Fibroblast of skin of right quadriceps (primary cell): ENCODE measurements around the gene TTC23.

ENCODE experiments used
- DNase-seq: peaks from one replicate; pipeline ENCODE4 v3.0.0-alpha.2; 2013

TTC23 gene

DNA sequence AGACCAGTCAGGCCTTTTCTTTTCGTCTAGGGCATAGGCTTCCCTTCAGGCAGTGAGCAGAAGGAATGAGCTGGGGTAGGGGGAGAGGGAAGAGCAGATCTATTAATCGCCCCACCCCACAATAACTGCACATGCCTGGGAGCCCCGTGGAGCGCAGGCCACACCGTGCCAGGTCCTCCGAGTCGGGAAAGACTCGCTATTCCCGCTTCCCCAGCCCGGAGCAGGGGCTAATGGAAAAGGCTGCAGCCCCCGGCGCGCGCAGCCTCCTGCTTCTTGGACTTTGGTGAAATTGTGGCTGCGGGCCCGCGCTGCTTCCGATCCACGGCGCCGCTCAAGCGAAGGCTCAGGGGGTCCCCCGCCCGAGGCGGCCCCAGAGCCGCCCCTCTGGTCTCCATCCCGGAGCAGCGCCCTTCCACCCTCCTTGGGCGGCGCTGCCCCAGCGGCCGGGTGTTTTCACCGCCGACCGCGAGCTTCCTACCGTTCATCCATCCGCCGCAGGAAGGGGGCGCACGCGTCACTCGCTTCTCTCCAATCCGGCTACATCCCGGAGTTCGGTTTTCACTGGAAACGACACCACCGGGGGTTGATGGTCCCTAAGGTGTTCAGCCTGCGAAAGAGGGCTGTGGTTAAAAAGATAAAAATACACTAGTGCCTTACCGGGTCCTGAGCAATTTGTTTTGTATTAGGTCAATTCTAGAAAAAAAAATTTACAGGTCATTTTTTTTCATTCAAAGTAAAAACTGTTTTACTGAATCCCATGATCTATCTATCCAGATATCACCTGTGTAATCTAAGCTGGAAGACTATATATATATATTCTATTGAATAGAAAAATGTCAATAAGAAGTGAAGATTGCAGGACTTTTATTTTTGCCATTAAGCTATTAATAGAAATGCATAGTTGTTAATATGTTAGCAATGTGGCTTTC is 148.9 kb downstream of the TTC23 start:
- DNase-seq, result peak; percentile 64

DNA sequence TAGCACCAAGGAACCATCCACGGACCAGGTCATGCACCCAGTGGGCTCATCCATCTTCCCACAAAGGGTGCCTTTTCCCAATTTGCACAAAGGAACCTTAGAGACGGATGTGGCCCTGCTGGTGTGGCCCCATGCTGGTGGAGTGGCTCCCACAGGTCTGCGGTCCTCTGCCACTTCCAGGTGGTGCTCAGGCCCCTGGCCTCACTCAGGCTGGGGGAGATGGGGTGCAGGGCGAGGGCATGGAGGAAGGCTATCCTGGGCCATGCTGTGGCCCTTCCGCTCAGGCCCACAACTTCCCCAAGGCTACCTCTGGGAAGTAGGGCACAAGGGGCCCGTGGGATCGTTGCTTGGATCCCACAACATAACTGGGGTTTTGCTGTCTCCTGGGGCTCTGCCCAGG is 149.7 kb downstream of the TTC23 start:
- DNase-seq, result no peak

DNA sequence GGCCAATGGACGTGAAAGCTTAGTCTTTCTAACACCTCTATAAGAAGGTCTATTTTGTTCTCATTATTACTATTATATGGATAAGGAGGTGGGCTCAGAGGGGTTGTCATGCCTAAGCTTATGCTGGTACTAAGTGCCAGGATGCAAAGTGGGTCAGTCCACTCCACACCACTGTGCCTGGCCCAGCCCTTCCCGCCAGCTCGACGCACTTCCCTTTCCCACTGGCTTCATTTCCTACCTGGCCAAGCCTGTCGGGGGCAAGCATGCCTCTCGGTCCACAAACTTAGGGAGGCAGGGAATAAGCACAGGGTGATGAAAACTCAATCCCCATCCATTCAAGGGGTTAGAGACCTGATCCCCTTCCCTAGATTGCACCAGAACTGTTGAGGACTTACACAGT is 150.4 kb downstream of the TTC23 start:
- no peak for DNase-seq

DNA sequence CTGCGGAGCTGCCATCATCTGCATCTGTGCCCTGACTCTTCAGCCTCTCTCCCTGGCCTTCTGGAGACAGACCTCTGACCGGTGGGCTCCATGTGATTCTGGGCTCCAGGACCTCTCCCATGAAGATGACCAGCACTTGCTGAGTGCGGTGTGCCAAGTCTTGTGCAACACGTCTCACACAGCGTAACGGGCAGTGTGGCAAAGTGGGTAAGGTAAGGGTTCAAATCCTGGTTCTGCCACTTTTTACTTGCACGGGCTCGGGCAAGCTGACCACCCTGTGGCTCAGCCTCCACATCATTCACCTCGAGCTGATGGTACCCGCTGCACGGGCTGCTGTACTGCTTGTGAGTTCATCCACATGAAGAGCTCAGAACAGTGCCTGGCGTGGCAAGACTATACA is 151.0 kb downstream of the TTC23 start:
- DNase-seq, result no peak

DNA sequence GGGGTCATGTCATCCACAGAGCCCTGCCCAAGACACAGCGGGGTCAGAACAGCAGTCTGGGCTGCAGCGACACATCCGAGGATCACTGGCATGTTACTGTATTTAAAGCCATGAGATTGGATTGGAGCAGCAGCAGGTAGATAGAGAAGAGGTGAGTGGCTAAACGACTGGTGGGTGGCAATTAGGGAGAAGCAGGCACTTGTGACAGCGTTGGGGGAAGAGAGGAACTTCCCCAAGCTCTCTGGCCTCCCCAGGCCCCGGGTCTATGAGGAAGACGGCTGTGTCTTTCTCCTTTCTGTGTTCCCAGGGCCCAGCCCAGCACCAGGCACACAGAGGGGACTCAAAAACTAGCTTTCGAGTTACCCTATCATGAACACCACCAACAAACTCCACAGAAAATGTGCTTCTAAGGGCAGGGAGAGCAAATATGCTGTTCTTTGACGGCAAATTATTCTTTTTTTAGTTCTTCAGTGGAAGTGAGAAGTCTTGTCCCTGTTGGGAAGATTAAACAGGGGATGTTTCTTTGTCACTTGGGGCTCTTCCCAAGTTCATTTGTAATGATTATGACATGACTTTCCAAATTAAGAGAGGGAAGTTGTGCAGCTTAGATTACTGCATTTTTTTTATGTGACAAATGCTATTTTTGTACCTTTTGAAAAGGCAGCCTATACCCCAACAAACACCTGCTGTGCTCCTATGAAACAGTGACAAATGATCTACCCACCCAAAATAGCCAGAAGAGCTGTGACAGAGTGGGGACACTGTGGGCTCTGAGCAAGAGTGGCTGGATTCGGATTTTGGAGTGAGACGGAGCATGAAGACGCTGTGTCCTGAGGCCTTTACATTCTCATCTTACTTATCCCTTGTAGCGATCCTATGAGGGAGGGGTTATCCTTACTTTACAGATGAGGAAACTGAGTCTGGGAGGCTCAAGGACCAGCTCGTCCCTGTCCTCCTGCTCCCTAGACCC is 151.7 kb downstream of the TTC23 start:
- DNase-seq, result no peak

DNA sequence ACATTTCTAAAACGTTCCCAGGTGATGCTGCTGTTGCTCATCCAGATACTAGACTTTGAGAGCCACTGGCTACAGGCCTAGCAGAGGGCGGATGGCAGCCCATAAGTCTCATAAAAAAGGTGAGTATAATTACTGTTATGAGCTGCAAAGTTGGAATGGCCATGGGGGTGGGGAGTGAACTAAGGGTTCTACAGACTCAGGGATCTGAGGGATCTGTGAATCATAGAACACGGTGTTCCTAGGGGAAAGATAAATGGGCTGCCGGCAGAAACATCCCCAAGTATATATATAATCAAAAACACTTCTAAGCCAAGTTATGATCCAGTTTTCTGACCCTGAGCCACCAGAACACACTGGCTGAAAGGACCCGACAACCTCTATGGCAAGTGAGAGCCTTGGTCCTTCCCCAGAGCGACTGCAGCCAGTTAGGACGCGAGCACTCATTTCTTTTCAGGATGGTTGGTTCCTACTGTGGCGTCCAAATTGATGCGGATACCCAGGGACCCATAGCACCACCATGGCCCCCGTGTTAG is 152.4 kb downstream of the TTC23 start:
- DNase-seq, result no peak

DNA sequence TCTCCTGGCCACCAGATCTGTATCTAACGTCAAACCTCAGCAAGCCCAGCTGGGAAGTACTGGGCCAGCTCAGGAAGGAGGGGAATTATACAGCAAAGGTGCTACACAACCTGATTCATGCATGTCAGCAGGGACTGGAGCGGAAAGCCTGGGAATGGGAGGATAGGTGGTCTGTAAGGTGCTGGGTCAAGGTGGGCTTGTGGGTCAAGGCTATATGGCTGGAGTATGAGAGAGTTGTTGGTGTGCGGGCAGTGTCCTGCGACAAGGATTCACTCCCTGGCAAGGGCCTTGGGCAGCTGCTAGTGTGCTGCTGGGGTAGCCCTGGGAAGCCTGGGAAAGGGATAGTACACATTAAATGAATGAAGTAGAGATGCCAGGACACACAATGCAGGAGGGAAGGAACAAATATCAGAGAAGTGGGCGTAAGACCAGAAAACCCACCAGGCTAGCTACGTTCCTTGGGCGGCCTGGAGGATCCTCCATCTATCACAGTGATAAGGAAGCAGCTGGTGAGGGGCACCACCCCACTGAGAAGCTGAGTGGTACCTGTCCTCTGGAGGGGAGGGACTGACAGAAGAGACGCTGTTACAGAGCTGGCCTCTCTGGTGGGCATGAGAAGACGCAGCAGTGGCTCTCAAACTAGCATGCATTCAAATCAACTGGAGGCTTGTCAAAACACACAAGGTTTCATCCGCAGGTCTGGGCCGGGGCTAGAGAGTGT is 153.0 kb downstream of the TTC23 start:
- no peak for DNase-seq

DNA sequence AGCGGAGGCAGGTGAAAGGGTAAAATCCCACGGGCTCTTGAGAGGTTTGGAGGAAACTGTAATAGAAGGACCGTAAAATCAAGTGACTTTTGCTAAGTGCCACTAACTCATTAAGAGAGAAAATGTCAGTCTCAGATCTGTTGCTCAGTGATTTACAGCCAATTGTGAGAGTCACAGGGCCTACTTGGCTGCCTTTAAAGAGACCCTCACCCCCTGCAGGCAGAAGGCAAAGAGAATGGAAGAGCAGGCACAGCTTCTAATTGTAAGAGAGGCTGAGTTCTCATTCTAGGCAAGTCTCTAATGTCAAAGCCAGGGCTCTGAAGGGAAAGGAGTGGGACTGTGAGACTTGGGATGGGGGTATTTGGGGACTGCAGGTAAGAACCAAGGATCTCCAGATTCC is 153.8 kb downstream of the TTC23 start:
- no peak for DNase-seq

DNA sequence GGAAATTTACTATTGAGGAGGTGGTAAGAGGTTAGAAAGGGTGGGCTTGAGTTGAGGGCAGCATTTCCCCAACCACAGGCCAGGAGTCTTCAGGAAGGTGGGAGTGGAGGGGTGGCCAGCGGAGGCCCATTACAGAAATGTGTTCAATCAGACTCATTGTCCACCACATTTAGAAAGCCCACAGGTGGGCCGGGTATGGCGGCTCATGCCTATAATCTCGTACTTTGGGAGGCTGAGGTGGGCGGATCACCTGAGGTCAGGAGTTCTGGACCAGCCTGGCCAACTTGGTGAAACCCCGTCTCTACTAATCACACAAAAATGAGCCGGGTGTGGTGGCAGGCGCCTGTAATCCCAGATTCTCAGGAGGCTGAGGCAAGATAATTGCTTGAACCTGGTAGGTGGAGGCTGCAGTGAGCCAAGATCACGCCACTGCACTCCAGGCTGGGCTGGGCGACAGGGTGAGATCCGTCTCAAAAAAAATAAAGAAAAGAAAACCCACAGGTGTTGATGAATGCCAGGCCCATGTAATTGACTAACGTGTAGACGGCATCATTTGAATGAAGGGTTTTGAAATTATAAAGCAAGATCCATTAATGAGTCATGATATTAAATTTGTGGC is 156.7 kb downstream of the TTC23 start:
- DNase-seq, result no peak

DNA sequence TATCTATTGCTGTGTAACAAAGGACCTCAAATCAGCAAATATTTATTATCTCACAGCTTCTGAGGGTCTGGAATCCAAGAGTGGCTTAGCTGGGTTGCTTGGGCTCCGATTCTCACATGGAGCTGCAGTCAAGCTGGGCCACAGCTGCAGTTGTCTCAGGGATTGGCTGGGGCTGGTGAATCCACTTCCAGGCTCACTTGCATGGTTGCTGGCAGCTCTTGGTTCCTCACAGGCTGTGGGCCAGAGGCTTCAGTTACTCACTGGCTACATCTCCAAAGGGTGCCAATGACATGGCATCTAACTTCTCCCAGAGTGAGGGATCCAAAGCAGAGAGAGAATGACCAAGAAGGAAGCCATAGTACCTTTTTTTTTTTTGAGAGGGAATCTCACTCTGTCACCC is 158.4 kb downstream of the TTC23 start:
- no peak for DNase-seq

DNA sequence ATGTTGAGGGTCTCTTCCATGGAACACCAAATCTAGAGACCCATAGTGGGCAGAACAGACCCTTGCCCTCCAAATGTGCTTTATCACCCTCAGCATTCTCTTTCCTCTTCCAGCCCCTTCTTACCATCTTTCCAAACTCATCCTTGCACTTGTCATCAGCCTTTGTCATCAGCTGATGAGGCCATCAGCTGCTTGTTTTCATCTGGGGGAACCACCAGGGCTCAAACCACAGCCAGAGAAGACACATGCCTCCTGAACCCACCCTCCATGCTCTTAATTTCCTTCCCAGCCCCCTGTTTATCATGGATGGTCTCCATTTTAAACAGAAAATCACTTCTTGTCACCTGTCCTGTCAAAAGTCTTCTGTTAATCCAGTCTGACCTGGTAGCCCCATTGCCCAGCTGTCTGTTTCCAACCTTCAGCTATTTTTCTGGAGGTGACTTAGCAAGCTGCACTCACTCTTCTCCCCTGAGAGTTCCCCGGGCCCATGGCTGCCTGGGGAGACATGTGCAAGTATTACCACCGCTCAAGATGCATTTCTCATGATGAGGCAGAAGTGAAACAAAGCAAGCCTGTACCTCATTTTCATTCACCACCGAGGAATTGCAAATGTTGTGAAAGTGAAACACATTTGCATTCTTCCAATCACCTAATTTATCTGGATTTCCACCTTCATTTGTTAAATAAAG is 159.2 kb downstream of the TTC23 start:
- DNase-seq, result no peak

DNA sequence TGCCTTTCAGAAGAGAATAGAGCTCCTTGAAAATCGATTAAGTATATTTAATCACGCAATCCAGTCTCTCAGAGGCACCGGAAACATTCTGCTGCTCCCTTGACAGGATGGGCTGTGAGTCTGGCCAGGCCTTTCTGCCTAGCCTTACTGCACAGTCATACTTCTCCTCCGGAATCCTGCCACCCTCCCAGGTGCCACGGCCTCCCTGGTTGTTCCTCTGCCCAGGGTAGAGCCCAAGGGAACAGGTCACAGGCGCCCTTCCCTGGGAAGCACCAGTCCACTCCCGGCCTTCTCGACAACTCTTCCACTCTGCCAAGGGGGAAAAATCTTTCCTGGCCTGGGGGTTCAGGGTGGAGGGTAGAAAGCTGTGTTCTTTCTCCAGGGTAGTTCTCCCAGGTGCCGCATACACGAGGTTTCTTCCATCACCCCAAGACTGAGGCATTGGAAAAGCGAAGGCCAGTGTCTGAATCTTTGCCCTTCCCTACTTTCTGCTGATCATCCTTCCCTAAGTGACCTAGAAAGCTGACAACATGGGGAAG is 161.9 kb downstream of the TTC23 start:
- DNase-seq, result no peak

DNA sequence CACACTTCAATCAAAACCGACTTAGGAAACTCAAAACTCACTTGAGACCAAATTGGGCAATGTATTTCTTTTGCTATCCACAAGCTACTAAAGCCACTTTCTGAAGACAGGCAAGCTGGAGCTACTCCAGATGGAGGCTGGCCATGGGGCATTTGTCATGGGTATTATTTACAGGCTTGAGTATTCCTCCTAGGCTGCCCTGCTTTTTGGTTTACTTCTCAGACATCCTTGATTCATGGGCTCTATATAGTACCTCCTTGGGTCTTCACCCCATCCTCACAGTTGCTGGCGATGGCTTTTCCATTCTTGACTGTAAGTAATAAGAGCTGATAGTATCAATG is 163.1 kb downstream of the TTC23 start:
- no peak for DNase-seq
